Measurements from ENCODE around the gene CTIF.
"Not testable (repeated sequence)": the region's sequence is repeated elsewhere in the genome, so short reads cannot be mapped to it uniquely, and the experiment has no call there.

CTIF gene

GRCh38 chr18:48711651-48712486, 173.0 kb downstream of the CTIF start:
- DNase-seq (ENCODE audit: low spot score), result peak; percentile 73

- DNase-seq (ENCODE audit: low spot score), result no peak
Observed at GRCh38 chr18:48713309-48713708, 174.5 kb downstream of the CTIF start.

- no peak for DNase-seq (ENCODE audit: low spot score)
Observed at GRCh38 chr18:48714873-48715272, 176.0 kb downstream of the CTIF start.

- DNase-seq (ENCODE audit: low spot score), result peak; percentile 46
Observed at GRCh38 chr18:48715711-48716361, 177.0 kb downstream of the CTIF start.

- not testable (repeated sequence) for DNase-seq (ENCODE audit: low spot score)
Observed at GRCh38 chr18:48717227-48717626, 178.4 kb downstream of the CTIF start.

- no peak for DNase-seq (ENCODE audit: low spot score)
Observed at GRCh38 chr18:48718251-48718959, 179.6 kb downstream of the CTIF start.

GRCh38 chr18:48719388-48719787, 180.6 kb downstream of the CTIF start:
- no peak for DNase-seq (ENCODE audit: low spot score)

- DNase-seq (ENCODE audit: low spot score), result no peak
Observed at GRCh38 chr18:48719974-48720654, 181.3 kb downstream of the CTIF start.

- no peak for DNase-seq (ENCODE audit: low spot score)
Observed at GRCh38 chr18:48720655-48721025, 181.8 kb downstream of the CTIF start.

GRCh38 chr18:48721312-48721711, 182.5 kb downstream of the CTIF start:
- no peak for DNase-seq (ENCODE audit: low spot score)

GRCh38 chr18:48723016-48723415, 184.2 kb downstream of the CTIF start:
- no peak for DNase-seq (ENCODE audit: low spot score)

GRCh38 chr18:48723837-48724236, 185.0 kb downstream of the CTIF start:
- no peak for DNase-seq (ENCODE audit: low spot score)

- no peak for DNase-seq (ENCODE audit: low spot score)
Observed at GRCh38 chr18:48724442-48724841, 185.6 kb downstream of the CTIF start.

- DNase-seq (ENCODE audit: low spot score), result no peak
Observed at GRCh38 chr18:48724939-48725338, 186.1 kb downstream of the CTIF start.

- no peak for DNase-seq (ENCODE audit: low spot score)
Observed at GRCh38 chr18:48725562-48725961, 186.7 kb downstream of the CTIF start.

GRCh38 chr18:48727681-48728080, 188.8 kb downstream of the CTIF start:
- DNase-seq (ENCODE audit: low spot score), result no peak

- DNase-seq (ENCODE audit: low spot score), result no peak
Observed at GRCh38 chr18:48728204-48728833, 189.5 kb downstream of the CTIF start.

GRCh38 chr18:48729404-48729803, 190.6 kb downstream of the CTIF start:
- no peak for DNase-seq (ENCODE audit: low spot score)

- no peak for DNase-seq (ENCODE audit: low spot score)
Observed at GRCh38 chr18:48730010-48730409, 191.2 kb downstream of the CTIF start.

GRCh38 chr18:48732767-48733424, 194.1 kb downstream of the CTIF start:
- DNase-seq (ENCODE audit: low spot score), result no peak

GRCh38 chr18:48733643-48734253, 194.9 kb downstream of the CTIF start:
- DNase-seq (ENCODE audit: low spot score), result peak; percentile 80

Data from Ammon's horn (tissue), 1 donor.